HCT116 (cell line): Measurements from ENCODE around the gene RC3H2.

Source experiments
- JUND ChIP-seq: IDR thresholded peaks from 2 replicates; pipeline ENCODE4 v1.6.1; 2012
- POLR2A ChIP-seq: IDR thresholded peaks from 2 replicates; pipeline ENCODE4 v1.7.0; 2011; ENCODE audit warnings: borderline replicate concordance; ENCODE audit not compliant: insufficient read depth, insufficient read length; ENCODE audit errors: extremely low read depth
- TF ChIP-seq, protein P1 (sequence below), 3 experiments: fragments of 200-600 bp in 1 of 3; sonication (generic) in 1 of 3; IDR thresholded peaks in 2 of 3; conservative IDR thresholded peaks in 1 of 3; 2 replicates each; pipeline ENCODE4 v1.5.1; 2012 to 2017; ENCODE audit warnings: low read depth in 2 of 3, low read length in 2 of 3, antibody characterized with exemption in 1 of 3, borderline replicate concordance in 1 of 3, control low read depth in 1 of 3, mild to moderate bottlenecking in 1 of 3, mixed read lengths in 1 of 3, mixed run types in 1 of 3, moderate library complexity in 1 of 3; ENCODE audit not compliant: insufficient read depth in 1 of 3

- TF ChIP-seq POLR2A (no peak), JUND (no peak)
- TF ChIP-seq, protein P1, sequence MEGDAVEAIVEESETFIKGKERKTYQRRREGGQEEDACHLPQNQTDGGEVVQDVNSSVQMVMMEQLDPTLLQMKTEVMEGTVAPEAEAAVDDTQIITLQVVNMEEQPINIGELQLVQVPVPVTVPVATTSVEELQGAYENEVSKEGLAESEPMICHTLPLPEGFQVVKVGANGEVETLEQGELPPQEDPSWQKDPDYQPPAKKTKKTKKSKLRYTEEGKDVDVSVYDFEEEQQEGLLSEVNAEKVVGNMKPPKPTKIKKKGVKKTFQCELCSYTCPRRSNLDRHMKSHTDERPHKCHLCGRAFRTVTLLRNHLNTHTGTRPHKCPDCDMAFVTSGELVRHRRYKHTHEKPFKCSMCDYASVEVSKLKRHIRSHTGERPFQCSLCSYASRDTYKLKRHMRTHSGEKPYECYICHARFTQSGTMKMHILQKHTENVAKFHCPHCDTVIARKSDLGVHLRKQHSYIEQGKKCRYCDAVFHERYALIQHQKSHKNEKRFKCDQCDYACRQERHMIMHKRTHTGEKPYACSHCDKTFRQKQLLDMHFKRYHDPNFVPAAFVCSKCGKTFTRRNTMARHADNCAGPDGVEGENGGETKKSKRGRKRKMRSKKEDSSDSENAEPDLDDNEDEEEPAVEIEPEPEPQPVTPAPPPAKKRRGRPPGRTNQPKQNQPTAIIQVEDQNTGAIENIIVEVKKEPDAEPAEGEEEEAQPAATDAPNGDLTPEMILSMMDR (IDR thresholded peaks at IDR 0.05 in 2 of 3, conservative IDR thresholded peaks at IDR 0.05 in 1 of 3; ENCODE audit: borderline replicate concordance in 1 of 3, insufficient read depth in 1 of 3, low read depth in 2 of 3, low read length in 2 of 3), result peak; percentile 54 to 89 (median 85)
These were observed 94.7 kb downstream of the RC3H2 start for GRCh38 chr9:122810306-122810946.
